Stimulated activated CD4-positive, alpha-beta T cell treated with anti-CD3 and anti-CD28 coated beads, TNF-alpha, amount 100 ng/mL, for 4 hours (primary cell): Measurements from ENCODE around the gene PLXNC1.

ENCODE experiments used
- DNase-seq, 3 experiments: peaks; one replicate each; pipeline ENCODE4 v3.0.0-alpha.2; 2020; ENCODE audit warnings: low read depth in 3 of 3

PLXNC1 gene

GRCh38 chr12:94180558-94181296, 32.4 kb downstream of the PLXNC1 start:
- no peak for DNase-seq

- DNase-seq, result no peak
Measured at GRCh38 chr12:94182986-94183707, 34.8 kb downstream of the PLXNC1 start.

GRCh38 chr12:94183708-94184379, 35.5 kb downstream of the PLXNC1 start:
- no peak for DNase-seq

GRCh38 chr12:94184995-94185719, 36.8 kb downstream of the PLXNC1 start:
- DNase-seq, result no peak

GRCh38 chr12:94185801-94186200, 37.4 kb downstream of the PLXNC1 start:
- no peak for DNase-seq

GRCh38 chr12:94186278-94187241, 38.2 kb downstream of the PLXNC1 start:
- no peak for DNase-seq

- no peak for DNase-seq
Measured at GRCh38 chr12:94187361-94187760, 39.0 kb downstream of the PLXNC1 start.

GRCh38 chr12:94190623-94191022, 42.2 kb downstream of the PLXNC1 start:
- DNase-seq, result no peak

- no peak for DNase-seq
Measured at GRCh38 chr12:94191023-94191422, 42.6 kb downstream of the PLXNC1 start.

- no peak for DNase-seq
Measured at GRCh38 chr12:94191811-94192210, 43.4 kb downstream of the PLXNC1 start.

GRCh38 chr12:94192506-94192905, 44.1 kb downstream of the PLXNC1 start:
- DNase-seq, result no peak

GRCh38 chr12:94193168-94193567, 44.8 kb downstream of the PLXNC1 start:
- no peak for DNase-seq

- no peak for DNase-seq
Measured at GRCh38 chr12:94195483-94195882, 47.1 kb downstream of the PLXNC1 start.

GRCh38 chr12:94198469-94198868, 50.1 kb downstream of the PLXNC1 start:
- no peak for DNase-seq

- DNase-seq, result no peak
Measured at GRCh38 chr12:94198872-94199271, 50.5 kb downstream of the PLXNC1 start.

- no peak for DNase-seq
Measured at GRCh38 chr12:94200069-94200468, 51.7 kb downstream of the PLXNC1 start.

GRCh38 chr12:94200695-94201094, 52.3 kb downstream of the PLXNC1 start:
- no peak for DNase-seq

- no peak for DNase-seq
Measured at GRCh38 chr12:94202245-94203180, 54.1 kb downstream of the PLXNC1 start.

GRCh38 chr12:94203181-94203546, 54.8 kb downstream of the PLXNC1 start:
- no peak for DNase-seq

GRCh38 chr12:94203796-94204195, 55.4 kb downstream of the PLXNC1 start:
- DNase-seq, result no peak
